ENCODE results near the gene EIF2B5.
A peak's percentile ranks its signal among the peaks of the same experiment; 100 is the strongest.
"Not testable (repeated sequence)": the region's sequence is repeated elsewhere in the genome, so short reads cannot be mapped to it uniquely, and the experiment has no call there.

The EIF2B5 gene

GRCh38 chr3:184135149-184135910, at the start of gene EIF2B5:
Gene EIF2B5 (plus strand): TSS chr3:184135358. CDS start chr3:184135386, 28 bp downstream.
- DNase-seq (ENCODE audit: low spot score) = peak; percentile 94

GRCh38 chr3:184085389-184085852, 49.7 kb upstream of the EIF2B5 start:
- peak; percentile 8 for DNase-seq (ENCODE audit: low spot score)

GRCh38 chr3:184092199-184092598, 43.0 kb upstream of the EIF2B5 start:
- DNase-seq (ENCODE audit: low spot score) = no peak

- no peak for DNase-seq (ENCODE audit: low spot score)
Observed at GRCh38 chr3:184096811-184097383, 38.3 kb upstream of the EIF2B5 start, which contains the start of gene HTR3E. Gene HTR3E (plus strand): TSS chr3:184097064. CDS start chr3:184097530, 466 bp downstream.

- DNase-seq (ENCODE audit: low spot score) = no peak
Observed at GRCh38 chr3:184097556-184097955, 37.6 kb upstream of the EIF2B5 start.

GRCh38 chr3:184099806-184100686, 35.1 kb upstream of the EIF2B5 start:
- no peak for DNase-seq (ENCODE audit: low spot score)

- peak; percentile 78 for DNase-seq (ENCODE audit: low spot score)
Observed at GRCh38 chr3:184110316-184110725, 24.8 kb upstream of the EIF2B5 start.

GRCh38 chr3:184116017-184116416, 19.1 kb upstream of the EIF2B5 start:
- DNase-seq (ENCODE audit: low spot score) = no peak

GRCh38 chr3:184117636-184118035, 17.5 kb upstream of the EIF2B5 start:
- DNase-seq (ENCODE audit: low spot score) = no peak

GRCh38 chr3:184121031-184121430, 14.1 kb upstream of the EIF2B5 start:
- not testable (repeated sequence) for DNase-seq (ENCODE audit: low spot score)

- no peak for DNase-seq (ENCODE audit: low spot score)
Observed at GRCh38 chr3:184126006-184126405, 9.2 kb upstream of the EIF2B5 start.

GRCh38 chr3:184129012-184129411, 6.1 kb upstream of the EIF2B5 start:
- peak; percentile 63 for DNase-seq (ENCODE audit: low spot score)

- DNase-seq (ENCODE audit: low spot score) = no peak
Observed at GRCh38 chr3:184132945-184133344, 2.2 kb upstream of the EIF2B5 start.

- peak; percentile 93 for DNase-seq (ENCODE audit: low spot score)
Observed at GRCh38 chr3:184133840-184134745, 1.1 kb upstream of the EIF2B5 start.

- DNase-seq (ENCODE audit: low spot score) = no peak
Observed at GRCh38 chr3:184134746-184135148, 411 bp upstream of the EIF2B5 start.

- DNase-seq (ENCODE audit: low spot score) = no peak
Observed at GRCh38 chr3:184135911-184136260, 728 bp downstream of the EIF2B5 start.

GRCh38 chr3:184140436-184140835, 5.3 kb downstream of the EIF2B5 start:
- DNase-seq (ENCODE audit: low spot score) = no peak

GRCh38 chr3:184142199-184142598, 7.0 kb downstream of the EIF2B5 start:
- no peak for DNase-seq (ENCODE audit: low spot score)

GRCh38 chr3:184143327-184143726, 8.2 kb downstream of the EIF2B5 start:
- no peak for DNase-seq (ENCODE audit: low spot score)

GRCh38 chr3:184144505-184144904, 9.3 kb downstream of the EIF2B5 start:
- DNase-seq (ENCODE audit: low spot score) = no peak

- peak; percentile 49 for DNase-seq (ENCODE audit: low spot score)
Observed at GRCh38 chr3:184145111-184145524, 10.0 kb downstream of the EIF2B5 start.

Data from RKO (cell line).